Measurements from ENCODE around the gene CCNI.

The CCNI gene

GRCh38 chr4:77001907-77002306 lies 73.9 kb downstream of the CCNI start:
- DNase-seq = no peak

- DNase-seq = no peak
These were observed 77.4 kb downstream of the CCNI start for GRCh38 chr4:76998251-76998901.

GRCh38 chr4:76997532-76997931 lies 78.3 kb downstream of the CCNI start:
- no peak for DNase-seq
